Measurements from ENCODE around the gene GLP2R.

GLP2R gene

DNA sequence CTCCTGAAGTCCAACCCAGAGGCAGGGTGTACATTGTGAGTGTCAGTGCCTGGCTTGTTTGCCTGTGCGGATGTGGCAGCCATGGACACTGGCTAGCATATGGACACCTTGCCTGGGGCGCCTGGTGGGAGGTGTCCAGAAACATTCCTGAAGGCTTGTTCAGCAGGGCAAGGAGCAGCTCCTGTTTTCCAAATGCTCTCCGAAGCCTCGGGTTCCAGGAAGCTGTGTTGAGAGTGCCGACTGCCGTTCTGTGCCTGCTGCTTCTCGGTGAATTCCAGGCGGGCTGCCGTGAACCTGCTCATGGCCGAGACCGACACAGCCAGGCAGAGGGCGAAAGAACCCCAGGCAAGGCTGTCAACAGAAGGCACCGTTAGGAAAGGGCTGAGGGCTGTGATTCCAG is 23.4 kb upstream of the GLP2R start:
- TF ChIP-seq, protein P1, sequence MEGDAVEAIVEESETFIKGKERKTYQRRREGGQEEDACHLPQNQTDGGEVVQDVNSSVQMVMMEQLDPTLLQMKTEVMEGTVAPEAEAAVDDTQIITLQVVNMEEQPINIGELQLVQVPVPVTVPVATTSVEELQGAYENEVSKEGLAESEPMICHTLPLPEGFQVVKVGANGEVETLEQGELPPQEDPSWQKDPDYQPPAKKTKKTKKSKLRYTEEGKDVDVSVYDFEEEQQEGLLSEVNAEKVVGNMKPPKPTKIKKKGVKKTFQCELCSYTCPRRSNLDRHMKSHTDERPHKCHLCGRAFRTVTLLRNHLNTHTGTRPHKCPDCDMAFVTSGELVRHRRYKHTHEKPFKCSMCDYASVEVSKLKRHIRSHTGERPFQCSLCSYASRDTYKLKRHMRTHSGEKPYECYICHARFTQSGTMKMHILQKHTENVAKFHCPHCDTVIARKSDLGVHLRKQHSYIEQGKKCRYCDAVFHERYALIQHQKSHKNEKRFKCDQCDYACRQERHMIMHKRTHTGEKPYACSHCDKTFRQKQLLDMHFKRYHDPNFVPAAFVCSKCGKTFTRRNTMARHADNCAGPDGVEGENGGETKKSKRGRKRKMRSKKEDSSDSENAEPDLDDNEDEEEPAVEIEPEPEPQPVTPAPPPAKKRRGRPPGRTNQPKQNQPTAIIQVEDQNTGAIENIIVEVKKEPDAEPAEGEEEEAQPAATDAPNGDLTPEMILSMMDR (IDR thresholded peaks at IDR 0.05; ENCODE audit: control insufficient read depth, extremely low read depth, insufficient read depth), result no peak
- H3K4me3 ChIP-seq (ENCODE audit: low read depth, low read length), result no peak overlapping the region
- no peak for DNase-seq (ENCODE audit: low read depth)

DNA sequence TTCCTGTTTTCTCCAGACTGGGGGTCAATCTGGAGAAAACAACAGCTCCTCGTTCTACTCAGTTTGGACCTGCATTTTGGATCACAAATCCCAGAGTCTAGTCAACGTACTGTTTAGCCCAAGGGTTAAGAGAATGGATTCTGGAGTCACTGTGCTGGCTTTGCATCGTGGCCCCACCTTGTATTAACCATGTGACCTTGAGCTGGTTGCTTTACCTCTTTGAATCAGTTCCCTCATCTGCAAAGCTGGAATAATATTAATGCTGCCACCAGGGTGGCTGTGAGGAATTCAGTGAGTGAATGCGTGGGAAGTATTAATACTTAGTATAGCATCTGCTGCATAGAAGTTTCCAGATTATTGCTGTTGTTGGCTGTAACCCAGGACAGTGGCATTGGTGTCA is 23.0 kb upstream of the GLP2R start:
- no peak overlapping the region for H3K4me3 ChIP-seq (ENCODE audit: low read depth, low read length)

DNA sequence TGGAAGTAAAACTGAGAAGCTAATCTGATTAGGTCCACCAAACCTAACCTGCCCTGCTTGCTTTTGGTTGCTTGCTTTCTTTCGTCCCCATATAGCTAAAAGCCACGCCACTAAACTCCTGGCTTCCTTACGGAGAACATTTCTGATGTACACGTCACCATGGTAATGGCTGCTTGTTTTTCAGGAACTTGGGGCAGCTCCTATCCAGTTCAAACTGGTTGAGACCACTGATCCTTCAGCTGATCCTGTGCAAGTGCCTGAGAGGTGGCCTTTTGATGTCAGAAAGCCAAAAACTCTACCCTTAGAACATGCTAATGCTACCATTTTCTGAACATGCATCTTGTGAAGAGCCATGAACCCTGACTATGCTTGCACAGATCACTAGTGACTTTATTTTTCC is 20.0 kb upstream of the GLP2R start:
- TF ChIP-seq, protein P1 (IDR thresholded peaks at IDR 0.05; ENCODE audit: control insufficient read depth, extremely low read depth, insufficient read depth), result no peak
- DNase-seq (ENCODE audit: low read depth), result no peak
- H3K4me3 ChIP-seq (ENCODE audit: low read depth, low read length), result no peak overlapping the region

More for the DNA sequence above, 23.0 kb upstream of the GLP2R start:
- no peak for DNase-seq (ENCODE audit: low read depth)
- TF ChIP-seq, protein P1 (IDR thresholded peaks at IDR 0.05; ENCODE audit: control insufficient read depth, extremely low read depth, insufficient read depth), result no peak

DNA sequence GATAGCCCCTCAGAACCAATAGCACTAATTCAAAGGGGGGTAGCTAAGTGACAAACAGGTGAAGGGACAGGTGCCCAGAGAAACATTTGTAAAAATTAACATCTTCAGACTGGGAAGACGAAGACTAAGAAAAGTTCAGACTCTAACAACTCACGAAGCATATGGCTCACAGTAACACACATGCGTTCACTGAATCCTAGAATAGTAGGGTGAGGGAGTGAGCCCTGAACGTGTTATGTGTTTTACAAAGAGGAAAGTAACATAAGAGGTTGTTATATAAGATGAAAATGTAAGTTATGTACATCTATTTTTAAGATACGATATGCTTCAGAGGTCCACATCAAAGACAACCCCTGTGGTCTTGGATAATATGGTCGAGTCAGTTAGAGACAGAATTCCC is 19.0 kb upstream of the GLP2R start:
- TF ChIP-seq, protein P1 (IDR thresholded peaks at IDR 0.05; ENCODE audit: control insufficient read depth, extremely low read depth, insufficient read depth), result no peak
- no peak for DNase-seq (ENCODE audit: low read depth)
- H3K4me3 ChIP-seq (ENCODE audit: low read depth, low read length), result no peak overlapping the region

DNA sequence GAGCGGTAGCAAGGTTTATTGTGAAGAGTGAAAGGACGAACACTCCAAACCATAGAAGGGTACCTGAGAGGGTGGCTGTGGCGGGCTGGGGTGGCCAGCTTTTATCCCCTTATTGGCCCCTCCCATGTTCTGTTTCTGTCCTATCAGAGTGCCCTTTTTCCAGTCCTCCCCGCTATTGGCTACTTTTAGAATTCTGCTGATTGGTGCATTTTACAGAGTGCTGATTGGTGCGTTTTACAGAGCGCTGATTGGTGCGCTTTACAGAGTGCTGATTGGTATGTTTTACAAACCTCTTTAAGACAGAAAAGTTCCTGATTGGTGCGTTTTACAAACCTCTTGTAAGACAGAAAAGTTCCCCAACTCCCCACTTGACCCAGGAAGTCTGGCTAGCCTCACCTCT is 16.3 kb upstream of the GLP2R start:
- no peak overlapping the region for H3K4me3 ChIP-seq (ENCODE audit: low read depth, low read length)
- DNase-seq (ENCODE audit: low read depth), result no peak
- TF ChIP-seq, protein P1 (IDR thresholded peaks at IDR 0.05; ENCODE audit: control insufficient read depth, extremely low read depth, insufficient read depth), result no peak

DNA sequence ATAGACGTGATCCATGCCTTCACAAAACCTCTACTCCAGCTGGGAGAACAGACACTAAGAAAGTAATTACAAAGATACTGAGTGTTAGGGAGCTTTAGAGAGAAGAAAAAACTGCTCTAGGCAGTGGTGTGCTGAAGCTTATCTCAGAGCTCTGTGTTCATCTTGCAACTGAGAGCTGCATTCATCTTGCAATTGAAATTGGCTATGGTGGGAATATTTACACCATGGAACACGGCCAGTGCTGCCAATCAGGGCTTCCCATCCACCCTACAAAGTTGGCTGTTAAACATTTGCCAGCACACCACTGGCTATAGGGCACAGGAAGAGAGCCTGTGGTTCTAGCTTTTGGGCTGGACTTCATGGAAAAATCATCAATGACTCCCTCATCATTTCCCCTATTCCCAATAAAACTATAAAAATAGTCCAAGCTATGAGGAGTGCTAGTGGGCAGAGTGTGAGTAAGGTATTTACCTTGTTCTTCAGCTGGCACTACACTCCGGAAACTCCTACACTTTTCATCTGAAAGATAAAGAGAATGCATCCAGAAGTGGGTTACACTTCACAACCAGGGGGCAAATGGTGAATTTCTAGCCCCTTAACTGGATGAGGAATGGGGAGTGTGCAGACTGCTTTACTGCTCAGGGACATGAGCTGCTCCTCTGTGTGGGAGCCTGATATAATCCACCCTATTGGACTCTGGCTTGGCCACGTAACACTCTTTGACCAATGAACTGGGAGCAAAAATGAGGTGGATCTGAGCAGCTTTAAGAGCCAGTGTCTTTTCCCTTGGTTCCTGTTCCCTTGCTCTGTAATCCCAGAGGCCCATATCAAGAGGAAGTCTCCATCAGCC is 15.4 kb upstream of the GLP2R start:
- TF ChIP-seq, protein P1 (IDR thresholded peaks at IDR 0.05; ENCODE audit: control insufficient read depth, extremely low read depth, insufficient read depth), result no peak
- DNase-seq (ENCODE audit: low read depth), result no peak
- H3K4me3 ChIP-seq (ENCODE audit: low read depth, low read length), result no peak overlapping the region

DNA sequence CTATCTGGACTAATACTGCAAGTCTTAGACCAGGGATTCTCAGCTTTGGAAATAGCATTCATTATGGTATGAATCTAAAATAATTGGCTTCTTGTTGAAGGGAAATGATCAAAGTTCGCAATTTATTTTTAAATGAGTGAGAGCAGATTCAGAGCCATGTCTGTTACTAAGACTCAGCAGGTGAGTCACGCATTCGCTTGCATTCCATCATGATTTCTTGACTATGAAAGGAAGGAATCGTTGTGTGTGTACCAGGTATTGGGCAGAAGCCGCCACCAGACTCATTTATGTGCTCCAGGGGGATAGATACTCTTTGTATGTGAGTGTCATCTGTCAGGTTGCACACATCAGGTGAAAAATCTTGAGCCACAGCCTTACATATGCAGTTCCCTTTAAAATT is 14.6 kb upstream of the GLP2R start:
- no peak overlapping the region for H3K4me3 ChIP-seq (ENCODE audit: low read depth, low read length)
- DNase-seq (ENCODE audit: low read depth), result no peak
- TF ChIP-seq, protein P1 (IDR thresholded peaks at IDR 0.05; ENCODE audit: control insufficient read depth, extremely low read depth, insufficient read depth), result no peak

Data from LNCaP clone FGC (cell line).